Activated naive CD4-positive, alpha-beta T cell treated with Interleukin-2 at 50 U/mL for 16 hours (primary cell): ENCODE results near the gene MYD88.
"Not testable (repeated sequence)": the region's sequence is repeated elsewhere in the genome, so short reads cannot be mapped to it uniquely, and the experiment has no call there.

ENCODE experiments used
- DNase-seq: peaks from one replicate; pipeline ENCODE4 v3.0.0-alpha.2; 2020

The MYD88 gene

DNA sequence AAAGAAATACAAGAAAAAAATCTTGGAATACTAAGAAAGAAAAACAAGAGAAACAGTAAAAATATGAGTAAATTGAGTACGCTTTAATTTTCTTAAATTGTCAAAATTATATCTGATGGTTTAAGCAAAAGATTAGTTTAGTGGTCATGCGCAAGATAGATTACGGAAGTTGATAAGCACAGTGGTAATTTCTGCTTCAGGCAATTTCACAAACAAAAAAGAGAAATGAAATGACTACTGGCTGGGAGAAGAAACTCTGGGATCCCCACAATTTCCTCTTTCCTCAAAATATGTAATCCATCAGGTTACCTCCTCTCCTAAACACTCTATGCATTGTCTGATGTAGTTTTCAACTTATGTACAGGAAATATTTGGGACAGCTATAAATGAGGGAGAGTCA is 9.0 kb downstream of the MYD88 start:
- no peak for DNase-seq

DNA sequence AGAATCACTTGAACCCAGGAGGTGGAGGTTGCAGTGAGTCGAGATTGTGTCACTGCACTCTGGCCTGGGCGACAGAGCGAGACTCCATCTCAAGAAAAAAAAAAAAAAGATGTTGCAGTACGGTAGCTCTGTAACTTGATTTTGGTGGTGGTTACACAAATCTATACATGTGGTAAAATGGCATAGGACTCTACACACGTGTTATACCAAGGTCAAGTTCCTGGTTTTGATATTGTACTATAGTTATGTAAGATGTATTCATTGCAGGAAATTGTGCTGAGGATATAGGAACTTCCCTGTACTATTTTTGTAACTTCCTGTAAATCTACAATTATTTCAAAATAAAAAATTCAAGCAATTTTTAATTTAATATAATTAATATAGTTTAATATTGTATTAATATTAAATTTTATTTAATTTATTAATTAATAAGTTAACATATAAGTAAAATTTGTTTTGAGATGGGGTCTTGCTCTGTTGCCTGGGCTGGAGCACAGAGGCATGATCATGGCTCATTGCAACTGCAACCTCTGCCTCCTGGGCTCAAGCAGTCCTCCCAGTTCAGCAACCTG is 9.9 kb downstream of the MYD88 start:
- no peak for DNase-seq

DNA sequence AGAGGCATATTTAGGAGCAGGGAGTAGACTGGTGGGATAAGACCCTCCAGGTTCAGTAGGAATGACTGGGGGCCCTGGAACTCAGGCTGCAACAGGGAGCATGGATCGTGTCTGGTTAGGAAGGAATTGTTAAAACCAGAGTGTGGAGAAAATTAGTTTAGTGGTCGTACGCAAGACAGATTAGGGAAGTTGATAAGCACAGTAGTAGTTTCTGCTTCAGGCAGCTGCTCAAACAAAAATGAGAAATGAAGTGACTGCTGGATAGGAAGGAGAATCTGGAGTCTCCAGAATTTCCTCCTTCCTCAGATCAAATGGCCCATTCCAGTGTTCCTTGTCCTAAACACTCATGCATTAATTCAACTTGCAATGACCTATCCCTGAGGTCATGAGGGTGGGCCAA is 11.2 kb downstream of the MYD88 start:
- DNase-seq, result no peak

DNA sequence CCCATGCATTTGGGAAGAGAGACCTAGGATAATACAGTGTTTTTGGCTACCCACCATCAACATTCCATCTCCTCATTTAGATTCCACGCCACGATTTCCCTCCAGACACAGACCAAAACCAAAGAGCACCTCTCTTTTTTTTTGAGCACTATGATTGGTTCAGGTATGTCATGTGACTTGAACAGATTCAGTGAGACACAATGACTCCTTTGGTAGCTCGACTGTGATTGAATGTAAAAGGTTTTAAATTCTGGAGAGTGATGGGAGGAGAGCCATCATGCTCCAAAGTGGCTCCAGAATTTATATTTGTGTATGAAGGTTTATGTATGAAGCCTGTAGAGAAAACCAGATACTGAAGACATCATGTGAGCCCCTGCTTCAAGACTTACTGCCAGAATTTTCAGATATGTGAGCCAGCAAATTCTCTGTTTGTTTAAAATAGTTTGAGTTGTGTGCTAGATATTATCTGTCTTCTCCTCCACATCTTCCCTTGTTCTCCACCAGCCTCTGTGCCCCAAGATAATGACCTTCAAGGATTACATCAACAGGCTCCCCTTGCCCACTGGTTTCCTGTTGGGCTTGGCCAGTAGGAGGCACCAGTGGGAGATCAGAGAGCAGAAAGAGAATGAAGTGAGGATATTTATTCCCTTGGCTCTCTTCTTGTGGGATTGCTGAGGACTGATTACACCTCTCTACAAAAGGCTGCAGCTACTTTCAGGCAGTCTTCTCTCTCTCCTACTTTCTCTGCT is 12.5 kb downstream of the MYD88 start:
- no peak for DNase-seq

DNA sequence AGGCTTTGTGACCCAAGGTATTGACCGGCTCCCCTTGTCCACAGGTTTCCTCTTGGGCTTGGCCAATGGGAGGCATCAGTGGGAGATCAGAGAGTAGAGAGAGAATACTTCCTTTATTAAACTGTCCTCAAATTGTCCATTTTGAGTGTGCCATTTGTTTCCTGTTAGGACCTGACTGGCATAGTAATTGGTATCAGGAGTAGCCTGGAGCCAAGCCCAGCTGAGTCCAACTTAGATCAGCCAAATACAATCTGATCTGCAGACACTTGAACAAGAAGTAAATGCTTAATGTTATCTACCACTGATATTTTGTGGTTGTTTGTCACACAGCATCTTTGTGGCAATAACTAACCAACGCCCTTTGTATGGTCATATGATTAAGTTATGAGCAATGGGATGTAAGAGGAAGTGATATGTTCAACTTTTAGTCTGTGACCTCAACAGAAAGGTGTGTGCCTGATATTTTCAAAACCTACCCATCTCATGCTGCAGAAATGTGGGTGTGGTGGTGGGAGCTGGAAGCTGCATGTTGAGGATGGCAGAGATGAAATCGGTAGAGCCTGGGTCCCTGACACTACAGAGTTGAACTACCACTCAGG is 13.3 kb downstream of the MYD88 start:
- DNase-seq, result no peak

DNA sequence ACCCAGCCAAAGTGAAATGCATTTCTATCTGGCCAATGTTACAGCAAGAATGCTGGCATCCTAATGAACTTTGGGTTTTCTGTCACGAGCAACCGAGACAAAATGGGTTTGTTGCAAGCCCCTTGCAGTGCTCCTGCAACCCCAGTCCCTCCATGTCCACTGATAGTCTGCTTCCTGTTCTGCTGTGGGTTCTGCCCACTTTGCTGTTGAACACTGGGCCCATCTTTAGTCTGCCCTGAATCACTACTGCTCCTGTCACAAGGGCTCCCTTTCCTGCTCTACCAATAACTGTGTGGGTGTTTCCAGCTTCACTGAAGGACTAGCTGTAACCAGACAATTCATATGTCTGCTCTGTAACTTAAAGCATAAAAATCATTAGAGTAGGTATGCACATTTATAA is 14.1 kb downstream of the MYD88 start:
- no peak for DNase-seq

DNA sequence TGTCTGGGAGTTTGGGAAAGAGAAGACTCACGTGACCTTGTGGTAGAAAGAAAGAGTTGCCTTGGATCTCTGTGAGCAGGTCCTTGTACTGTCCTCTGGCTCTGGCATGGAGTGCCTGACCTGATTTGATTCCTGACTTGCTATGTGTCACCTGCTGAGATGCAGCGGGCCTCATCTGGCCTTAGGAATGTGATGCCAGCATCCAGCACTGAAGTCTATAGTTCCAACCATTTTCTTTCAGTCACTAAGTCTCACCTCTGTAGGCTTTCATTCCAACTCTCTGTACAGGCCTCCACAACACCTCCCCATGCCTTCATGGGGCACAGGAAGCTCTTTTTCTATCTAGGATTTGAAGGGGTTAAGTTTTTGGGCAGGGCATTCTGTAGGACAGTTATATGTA is 14.8 kb downstream of the MYD88 start:
- DNase-seq, result no peak

DNA sequence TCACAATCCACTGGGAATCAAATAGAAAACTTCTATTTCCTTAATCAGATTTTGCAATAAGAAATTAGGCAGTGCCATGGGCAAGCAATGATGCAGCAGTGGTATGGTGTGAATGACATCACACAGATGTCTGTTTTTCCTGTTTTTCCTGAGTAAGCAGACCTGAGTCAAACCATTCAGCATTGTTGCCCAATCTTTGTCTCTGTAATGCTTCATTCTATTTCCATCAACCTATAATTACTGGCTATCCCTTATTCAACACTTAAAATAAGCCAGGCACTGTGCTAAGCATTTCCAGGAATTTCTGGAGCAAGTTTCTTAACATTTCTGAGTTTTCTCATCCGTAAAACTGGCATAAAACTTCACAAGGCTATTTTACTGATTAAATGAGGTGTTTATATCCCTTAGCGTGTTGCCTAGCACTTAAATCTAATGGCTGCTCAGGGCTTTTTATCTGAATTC is 15.6 kb downstream of the MYD88 start:
- DNase-seq, result no peak

DNA sequence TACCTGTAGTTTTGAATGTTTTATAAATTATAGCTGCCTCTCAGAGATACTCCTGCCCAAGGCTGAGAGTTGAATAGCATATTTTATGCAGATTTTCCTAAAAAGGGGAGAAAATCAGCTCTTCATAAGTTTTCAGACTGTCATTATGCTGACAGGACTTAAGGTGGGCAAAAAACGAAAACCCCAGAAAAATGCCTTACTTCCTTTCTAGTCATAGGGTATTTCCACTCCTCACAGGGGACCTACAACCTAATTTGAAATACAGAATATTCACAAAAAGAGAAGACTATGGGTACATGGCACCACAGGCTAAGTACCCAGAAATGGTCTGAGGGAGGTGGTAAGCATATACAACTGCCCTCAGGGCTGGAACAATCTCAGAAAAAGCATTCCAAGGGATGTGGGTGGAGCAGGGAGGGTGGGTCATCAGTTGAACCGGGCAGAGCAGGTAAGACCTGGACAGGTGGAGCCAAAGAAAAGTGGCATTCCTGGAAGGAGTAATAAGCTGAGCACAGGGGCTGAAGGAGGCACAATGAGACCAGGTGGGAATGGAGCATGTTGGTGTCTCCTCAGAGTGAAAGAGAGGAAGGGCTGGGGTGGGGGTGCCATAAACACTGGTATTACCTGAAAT is 16.3 kb downstream of the MYD88 start:
- DNase-seq, result no peak

DNA sequence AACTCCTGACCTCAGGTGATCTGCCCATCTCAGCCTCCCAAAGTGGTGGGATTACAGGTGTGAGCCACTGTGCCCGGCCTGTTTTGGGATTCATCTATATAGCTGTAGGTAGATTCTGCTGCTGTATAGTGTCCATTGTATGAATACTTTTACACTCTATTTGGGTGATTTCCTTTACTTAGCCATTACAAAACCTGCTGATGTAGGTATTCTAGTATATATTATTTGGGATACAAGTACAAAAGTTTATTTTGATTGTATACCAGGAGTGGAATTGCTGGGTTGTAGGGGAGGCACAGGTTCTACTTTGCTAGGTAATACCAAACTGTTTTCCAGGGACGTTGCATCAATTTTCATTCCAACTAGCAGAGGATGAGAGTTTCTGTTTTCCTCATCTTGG is 17.4 kb downstream of the MYD88 start:
- no peak for DNase-seq

DNA sequence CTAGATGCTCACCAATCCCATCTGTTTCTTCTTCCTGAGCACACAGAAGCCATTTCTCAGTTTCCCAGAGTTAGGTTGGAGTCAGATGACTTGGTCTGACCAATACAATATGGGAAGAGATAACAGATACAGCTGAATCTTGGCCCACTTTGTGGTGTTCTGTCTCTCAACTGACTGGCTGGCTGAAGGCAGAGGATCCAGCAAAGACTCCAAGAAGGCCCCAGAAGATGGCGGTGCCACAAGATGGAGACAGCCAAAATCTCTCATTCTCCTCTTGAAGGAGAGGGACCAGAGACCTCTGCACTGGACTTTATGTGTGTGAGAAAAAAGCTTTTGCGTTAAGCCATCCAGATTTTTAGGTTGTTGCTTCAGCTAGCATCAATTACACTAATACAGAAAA is 18.7 kb downstream of the MYD88 start:
- DNase-seq, result no peak

DNA sequence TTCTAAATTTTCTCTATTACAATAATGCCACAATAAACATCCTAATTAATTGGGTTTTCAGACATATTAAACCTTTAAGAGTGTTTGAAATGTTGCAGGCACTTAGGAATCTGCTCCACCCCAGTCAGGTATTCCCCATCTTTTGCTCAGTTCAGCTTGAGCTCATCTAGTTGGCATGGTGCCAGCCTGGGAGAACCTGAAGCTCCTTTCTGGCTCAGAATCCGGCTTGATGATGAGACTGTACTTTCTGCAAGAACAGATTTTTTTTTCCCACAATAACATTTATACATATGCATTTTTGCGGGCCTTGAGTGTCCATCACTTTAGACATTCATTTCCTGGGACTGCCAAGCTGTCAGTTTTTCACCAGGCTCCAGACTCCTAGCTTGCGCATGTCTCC is 19.1 kb downstream of the MYD88 start:
- DNase-seq, result no peak

DNA sequence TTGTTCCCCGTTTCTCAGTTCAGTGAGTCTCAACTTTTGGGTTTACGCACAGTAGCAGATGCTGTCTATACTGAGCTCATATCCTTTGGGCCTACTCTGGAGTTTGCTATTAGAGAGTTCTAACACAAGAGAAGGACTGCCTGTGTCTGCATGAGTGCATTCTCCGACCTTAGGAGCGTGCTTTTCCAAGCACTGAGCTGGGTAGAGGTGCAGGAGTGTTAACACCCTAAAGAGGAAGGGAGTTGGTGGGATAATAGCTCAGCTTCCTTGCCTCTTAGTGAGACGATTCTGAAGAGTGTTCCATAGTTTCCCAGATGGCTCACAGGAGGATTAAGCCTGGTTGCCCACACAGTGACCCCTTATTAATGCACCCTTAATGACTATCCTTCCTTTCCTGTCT is 20.0 kb downstream of the MYD88 start:
- no peak for DNase-seq

DNA sequence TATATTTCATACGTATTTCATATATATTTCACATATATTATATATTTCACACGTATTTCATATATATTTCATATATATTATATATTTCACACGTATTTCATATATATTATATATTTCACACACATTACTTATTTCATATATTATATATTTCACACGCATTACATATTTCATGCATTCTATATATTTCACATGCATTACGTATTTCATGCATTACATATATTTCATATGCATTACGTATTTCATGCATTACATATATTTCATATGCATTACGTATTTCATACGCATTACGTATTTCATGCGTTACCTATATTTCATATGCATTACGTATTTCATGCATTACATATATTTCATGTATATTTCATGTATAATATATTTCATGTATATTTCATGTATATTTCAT is 22.2 kb downstream of the MYD88 start:
- DNase-seq, result not testable (repeated sequence)

DNA sequence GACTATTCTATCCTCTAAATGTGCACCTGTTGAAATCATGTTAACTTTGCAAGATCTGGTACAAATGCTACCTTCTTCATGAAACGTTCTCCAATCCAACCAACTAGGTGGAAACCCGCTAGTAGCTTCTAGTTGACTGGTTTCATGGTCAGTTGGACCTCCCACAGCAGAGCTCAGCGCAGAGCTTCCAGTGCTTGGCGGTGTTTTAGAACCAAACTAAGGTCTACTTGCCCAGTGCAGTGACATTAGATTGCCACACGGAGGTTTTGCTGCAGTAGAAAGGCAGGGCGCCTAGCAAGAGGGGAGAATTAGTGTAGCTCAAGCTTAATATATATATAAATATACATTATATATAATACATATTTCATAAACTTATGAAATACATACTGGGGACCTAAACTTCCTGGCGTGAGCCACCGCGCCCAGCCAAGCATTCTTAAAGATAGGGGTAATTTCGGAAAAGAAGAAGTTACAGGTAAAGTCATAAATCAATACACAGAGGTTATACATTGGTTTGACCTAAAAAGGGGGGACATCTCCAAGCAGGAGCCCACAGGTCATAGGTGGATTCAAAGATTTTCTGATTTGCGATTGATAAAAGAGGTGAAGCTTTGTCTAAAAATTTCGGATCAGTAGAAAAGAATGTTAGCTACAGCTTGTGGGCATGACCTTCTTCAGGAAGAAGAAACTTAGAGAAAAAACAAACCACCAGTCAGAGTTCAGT is 24.8 kb downstream of the MYD88 start:
- peak; percentile 11 for DNase-seq

DNA sequence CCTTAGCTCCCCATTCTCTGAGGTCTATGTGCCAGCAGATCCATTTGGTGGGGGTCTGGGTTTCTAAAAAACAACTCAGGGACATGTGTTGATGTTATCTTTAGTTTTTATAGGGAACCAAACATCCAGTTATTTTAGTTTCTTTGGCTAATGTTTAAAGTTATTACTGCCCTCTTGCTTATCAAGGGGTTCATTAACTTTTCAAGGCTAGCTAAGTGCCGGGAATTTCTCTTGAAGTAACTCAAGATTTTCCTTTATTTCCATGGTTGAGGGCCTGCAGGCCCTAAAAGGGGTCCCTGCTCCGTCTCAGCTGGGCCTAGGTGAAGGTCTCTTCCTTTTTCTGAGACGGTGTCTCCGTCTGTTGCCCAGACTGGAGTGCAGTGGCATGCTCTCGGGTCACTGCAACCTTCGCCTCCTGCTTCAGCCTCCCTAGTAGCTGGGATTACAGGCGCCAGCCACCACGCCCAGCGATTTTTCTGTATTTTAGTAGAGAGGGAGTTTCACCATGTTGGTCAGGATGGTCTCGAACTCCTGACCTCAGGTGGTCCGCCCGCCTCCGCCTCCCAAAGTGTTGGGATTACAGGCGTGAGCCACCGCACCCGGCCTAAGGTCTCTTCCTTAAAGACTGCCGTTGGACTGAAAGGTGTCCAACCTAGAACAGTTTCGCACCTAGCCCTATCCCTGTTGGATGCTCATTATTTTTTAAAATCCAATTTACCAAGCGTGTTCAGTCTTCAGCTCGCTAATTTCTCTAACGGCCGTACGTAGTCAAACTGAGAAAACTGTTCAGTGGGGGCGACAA is 25.6 kb downstream of the MYD88 start:
- DNase-seq, result no peak

DNA sequence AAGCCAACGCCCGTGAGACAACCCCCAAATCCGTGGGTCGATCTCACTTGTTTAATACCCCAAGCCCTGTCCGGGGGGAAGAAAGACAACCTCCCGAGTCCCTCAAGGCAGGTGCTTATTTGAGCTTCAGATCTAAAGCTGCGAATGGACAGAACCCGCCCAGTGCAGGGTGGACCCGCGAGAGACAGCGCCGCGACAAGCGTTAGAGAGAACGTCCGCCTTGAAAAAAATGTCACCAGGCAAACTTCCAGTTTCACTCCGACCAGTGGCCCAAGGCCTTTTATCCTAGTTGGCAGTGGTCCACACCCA is 26.1 kb downstream of the MYD88 start:
- no peak for DNase-seq

DNA sequence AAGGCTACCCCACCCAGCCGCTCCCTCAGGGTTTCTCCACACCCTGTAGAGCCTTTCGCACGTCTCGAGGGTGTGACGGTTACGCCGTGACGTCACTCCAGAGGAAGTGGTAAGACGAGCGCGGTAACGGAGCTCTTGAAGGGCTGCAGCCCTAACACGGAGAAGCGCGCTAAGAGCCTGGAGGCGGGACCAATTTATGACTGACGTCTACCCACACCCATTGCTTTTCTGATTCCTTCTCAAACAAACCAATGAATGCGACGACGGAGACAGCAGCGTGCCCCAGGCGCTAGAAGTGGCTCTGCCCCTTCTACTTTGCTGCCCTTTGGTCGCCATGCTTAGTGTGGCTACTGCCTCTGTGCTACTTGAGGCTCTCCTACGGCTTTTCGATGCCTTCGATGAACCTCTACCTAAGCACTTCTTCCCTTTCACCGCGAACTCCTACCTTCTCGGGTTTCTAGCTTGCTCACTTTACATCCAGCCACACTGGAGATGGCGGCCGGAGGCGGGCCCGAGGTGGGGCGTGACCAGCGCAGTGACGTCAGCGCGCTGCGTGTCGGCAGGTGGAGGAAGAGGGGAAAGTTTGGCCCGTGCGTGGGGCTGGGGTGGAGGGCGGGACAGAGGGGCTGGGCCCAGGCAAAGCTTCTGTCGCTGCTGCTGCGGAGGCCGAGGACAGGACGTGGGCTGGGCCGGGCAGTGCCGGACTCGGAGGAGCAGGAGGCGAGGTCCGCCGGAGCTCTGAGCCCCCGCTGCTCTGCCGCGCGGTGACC is 26.7 kb downstream of the MYD88 start, which contains the start of gene OXSR1:
Gene OXSR1, plus strand, starts transcription at position 586 of the 770 bp plus-strand sequence. CDS start 340 bp downstream, outside the sequence.
- DNase-seq, result peak; percentile 96

DNA sequence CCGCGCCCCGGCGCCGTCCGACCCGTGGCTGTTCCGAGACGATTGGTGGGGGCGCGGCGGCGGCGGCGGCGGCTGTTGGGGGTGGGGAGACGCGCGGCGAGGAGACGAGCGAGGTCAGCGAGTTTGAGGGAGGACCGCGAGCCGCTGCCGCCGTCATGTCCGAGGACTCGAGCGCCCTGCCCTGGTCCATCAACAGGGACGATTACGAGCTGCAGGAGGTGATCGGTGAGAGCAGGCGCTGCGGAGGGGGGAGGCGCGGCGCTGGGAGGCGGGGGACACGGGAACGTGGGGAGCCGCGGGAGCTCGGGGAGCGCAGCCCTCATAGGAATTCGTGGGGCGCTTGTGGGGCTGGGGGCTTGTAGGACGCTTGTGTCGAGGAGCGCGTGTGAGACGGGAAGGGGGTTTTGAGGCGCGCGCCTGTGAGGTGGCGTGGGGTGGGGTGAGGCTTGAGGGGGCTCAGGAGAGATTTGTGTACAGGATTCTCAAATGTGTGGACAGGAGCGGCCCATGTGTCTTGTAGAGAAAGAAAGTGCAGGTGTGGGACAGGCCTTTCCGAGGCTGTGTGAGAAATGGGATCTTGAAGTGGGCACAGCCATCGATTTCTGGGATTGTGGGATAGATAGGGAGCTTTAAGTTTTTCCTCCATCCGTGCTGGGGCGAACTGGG is 27.4 kb downstream of the MYD88 start:
- no peak for DNase-seq

DNA sequence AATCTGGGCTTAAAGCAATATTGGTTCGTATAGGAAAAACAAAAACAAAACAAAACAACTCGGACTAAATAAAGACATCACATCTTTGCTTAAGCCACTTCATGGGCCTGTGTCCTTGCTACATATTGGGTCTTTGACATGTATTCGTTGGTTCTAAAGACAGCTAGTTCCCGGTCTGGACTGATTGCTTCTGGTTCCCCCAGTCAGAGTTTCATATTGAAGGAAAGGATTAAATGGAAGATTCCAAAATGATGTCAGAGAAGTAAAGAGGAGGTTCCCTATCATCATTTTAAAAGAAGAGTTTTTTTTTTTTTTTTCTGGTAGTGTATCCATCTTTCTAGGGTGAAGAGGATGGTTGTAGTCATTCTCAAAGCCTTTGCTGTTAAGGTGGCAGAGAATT is 29.1 kb downstream of the MYD88 start:
- DNase-seq, result no peak
